NCI-H1417 (cell line): ENCODE data around the gene RHOT2.
A peak's percentile ranks its signal among the peaks of the same experiment; 100 is the strongest.

Experiments
- DNase-seq, 3 experiments: peaks; one replicate each; lab custom pipeline; 2025; lab: John Stamatoyannopoulos, UW

The RHOT2 gene

DNA sequence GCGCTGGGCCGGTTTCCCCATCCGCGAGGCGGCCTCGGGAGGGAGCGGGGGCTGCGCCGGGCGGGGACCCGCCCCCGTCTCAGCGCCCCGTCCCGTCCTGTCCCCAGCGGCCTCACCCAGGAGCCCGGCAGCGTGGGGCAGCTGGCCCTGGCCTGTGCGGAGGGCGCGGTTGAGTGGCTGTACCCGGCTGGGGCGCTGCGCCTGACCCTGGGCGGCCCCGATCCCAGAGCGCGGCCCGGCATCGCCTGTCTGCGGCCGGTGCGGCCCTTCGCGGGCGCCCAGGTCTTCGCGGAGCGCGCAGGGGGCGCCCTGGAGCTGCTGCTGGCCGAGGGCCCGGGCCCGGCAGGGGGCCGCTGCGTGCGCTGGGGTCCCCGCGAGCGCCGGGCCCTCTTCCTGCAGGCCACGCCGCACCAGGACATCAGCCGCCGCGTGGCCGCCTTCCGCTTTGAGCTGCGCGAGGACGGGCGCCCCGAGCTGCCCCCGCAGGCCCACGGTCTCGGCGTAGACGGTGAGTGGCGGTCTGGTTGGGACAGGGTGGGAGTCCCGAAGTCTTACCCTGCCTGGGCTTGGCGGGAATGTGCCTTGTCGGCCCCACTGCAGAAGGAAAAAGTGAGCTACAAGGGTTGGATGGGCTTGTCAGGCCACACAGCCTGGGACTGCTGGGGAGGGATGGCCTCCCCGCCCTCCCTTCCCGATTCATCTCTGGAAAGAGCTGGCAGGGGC is 47.7 kb downstream of the RHOT2 start:
- DNase-seq, result peak in 2 of 3 experiments; percentile 66 to 69

DNA sequence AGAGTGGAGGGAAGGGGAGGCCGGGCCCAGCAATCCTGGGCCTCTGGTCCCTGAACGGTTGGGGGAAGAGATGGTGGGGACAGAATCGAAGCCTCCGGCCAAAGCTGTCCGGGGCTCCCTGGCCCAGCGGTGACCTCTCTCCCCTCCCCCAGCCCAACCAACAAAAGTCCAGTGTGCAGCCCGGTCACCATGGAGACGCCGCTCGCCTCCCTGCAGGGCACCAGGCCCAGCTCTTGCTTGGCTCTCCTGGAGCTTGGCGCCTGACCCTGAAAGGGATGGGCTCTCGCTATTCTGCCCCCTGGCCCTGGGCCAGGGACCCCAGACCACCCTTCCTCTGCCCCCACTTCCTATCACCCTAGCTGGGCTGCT is 48.3 kb downstream of the RHOT2 start:
- DNase-seq, result peak in 2 of 3 experiments; percentile 66 to 84

DNA sequence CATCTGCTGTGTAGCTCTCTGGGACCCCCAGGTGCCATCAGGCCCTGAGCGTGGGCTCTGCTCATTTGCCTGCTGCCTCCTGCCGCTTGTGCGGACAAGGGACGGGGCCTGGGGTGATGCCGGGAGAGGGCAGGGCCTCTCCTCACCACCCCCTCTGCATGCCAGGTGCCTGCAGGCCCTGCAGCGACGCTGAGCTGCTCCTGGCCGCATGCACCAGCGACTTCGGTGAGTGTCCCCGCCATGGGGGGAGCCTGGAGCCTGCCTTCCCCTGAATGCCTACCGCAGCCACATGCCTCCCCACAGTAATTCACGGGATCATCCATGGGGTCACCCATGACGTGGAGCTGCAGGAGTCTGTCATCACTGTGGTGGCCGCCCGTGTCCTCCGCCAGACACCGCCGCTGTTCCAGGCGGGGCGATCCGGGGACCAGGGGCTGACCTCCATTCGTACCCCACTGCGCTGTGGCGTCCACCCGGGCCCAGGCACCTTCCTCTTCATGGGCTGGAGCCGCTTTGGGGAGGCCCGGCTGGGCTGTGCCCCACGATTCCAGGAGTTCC is 48.9 kb downstream of the RHOT2 start:
- DNase-seq, result no peak

DNA sequence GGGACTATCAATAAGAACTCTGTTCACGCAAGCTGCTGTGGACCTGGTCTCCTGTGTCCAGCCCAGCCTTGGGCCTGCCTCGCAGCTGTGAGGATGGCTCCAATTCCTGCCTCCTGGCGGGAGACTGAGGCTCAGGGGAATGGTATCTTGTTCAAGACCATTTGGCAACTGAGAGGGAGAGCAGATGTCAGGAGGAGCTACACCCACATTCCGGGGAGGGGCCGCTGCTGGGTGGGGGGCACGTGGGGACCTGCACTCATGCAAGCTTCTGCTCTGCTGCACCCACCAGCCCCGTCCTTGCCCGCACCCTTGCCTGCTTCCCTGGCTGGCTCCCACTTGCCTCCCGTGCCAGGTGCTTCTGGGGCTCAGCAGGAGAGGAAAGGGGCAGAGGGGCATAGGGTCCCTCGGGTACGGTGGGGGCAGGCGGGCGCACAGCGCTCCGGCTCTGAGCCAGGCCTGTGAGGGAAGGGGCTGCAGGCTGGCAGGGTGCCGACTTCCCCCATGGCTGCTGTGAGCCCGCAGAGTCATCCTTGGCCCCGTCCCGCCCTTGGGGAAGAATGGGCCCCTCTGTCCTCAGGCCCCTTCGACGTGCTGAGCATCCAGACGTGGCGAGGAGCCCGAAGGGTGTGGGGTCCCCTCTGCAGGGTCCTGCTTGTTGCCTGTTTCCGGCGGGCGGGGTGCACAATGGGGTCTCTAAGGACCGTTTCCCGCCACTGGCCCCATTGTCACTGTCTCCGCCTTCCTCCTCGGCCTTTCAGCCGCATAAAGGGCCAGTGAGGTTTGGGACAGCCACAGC is 49.7 kb downstream of the RHOT2 start:
- DNase-seq, result no peak

DNA sequence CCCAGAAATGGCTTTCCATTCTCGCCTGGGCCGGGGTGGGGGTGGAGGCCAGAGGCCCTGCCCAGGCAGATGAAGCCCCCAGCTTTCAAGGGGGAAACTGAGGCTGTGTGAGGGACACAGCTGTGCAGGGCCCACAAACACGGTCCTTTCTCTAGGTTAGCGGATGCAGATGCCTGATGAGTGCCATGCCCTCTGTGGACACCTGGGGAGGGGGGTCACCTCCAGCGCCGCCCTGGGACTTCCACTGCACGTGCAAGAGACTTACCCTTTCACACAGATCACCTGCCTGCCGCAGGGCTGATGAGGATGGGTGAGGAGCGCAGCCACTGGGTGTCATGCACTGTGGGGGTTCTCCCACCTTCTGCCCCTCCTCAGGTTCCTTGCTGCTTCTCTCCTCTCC is 50.5 kb downstream of the RHOT2 start:
- no peak for DNase-seq

DNA sequence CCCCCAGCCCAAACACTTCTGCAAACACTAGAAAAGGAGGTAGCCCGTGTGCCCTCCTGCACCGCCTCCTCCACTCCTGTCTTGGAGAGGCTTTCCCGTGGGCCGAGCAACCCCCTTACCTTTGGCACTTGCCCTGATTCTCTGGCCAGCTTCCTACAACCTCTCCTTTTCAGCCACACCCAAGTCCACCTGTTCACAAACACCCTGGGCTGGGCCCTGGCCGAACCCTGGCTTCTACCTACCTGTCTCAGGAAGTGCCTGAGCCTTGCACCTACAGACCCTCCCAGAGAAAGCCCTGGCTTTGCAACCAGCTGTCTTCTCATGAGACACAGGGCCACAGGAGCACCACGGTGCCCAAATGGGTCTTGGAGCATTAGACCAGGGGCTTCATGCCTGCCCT is 51.0 kb downstream of the RHOT2 start:
- no peak for DNase-seq

DNA sequence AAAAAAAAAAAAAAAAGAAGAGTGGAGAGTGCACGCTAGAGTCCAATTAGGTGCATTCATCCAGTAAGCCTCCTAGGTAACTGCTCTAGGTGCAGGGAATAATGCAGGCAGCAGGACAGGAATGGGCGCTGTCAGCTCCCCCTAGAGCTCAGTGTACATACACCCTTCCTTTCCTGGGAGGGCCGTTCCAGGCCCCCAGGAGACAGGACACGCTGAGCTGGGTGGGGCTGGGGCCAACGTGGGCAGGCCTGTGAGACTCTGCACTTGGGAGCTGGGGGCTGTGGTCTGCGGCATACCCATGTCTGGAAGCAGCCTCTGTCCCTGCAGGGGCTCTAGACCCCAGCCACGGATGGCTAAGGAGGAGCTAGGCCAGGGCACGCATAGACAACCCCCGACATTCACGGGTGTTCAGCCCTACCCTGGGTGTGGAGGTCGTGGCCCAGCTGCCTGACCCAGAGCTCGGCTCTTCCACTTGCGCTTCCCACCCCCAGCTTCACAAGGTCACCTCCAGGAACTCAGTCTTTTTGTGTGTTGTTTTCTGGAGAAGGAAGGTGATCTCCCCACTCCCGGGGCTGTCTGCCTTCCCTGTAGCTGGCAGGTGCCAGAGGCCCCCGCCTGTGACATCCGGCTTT is 52.0 kb downstream of the RHOT2 start:
- peak in 2 of 3 experiments; percentile 47 to 69 for DNase-seq

DNA sequence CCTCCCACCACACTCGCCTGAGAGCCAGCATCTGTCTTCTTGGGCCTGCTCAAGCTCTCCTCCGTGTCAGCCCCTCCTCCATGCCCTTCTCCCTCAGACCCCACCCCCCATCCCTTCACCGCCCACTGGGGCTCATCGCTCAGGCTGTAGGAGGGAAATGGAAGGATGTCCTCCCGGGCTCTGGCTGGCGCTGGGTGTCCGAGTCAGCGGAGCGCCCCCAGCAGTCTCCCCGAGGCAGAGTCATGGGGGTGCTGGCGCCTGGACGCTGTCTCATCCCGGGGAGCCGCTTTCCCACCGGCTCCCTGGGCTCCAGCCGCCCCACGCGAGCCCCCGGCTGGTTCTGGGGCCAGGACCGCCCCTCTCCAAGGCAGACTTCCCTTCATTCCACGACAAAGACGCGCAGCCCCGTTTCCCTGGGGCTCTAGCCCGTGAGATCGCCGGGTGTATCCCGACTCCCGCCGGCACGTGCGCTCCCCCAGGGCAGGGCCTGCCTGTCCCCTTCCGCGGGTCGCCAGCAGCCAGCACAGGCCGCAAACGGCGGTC is 52.6 kb downstream of the RHOT2 start:
- DNase-seq, result peak; percentile 54 to 81 (median 66)

DNA sequence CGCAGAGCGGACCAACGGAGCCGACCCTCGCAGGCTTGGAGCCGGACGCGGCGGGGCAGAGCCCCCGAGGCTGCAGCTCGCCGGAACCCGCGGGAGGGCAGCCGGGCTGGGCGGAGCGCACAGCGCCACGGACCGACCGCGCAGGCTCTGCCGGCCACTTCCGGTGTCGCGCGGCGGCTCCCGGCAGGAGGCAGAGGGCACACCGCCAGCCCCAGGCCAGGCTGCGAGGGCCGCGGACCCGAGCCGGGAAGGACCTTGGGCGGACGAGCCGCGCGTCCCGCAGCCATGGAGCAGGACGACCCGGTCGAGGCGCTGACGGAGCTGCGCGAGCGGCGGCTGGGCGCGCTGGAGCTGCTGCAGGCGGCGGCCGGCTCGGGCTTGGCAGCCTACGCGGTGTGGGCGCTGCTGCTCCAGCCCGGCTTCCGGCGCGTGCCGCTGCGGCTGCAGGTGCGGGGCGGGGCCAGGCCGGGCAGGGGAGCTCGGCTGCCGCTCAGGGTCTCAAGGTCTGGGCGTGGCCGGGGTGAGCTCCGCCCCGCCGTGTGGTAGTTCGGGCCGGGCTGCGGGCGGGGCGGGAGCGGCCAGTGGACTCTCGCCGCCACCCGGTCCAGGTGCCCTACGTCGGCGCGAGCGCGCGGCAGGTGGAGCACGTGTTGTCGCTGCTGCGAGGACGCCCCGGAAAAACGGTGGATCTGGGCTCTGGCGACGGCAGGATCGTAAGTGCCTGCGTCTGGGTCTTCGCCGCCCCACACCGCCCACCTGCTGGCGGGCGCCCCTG is 53.2 kb downstream of the RHOT2 start, which contains the start of gene ANTKMT:
TSS of gene ANTKMT (plus strand) at position 157 of the 775 bp plus-strand sequence. CDS start at position 286, 129 bp downstream.
- peak; percentile 95 to 97 (median 96) for DNase-seq

DNA sequence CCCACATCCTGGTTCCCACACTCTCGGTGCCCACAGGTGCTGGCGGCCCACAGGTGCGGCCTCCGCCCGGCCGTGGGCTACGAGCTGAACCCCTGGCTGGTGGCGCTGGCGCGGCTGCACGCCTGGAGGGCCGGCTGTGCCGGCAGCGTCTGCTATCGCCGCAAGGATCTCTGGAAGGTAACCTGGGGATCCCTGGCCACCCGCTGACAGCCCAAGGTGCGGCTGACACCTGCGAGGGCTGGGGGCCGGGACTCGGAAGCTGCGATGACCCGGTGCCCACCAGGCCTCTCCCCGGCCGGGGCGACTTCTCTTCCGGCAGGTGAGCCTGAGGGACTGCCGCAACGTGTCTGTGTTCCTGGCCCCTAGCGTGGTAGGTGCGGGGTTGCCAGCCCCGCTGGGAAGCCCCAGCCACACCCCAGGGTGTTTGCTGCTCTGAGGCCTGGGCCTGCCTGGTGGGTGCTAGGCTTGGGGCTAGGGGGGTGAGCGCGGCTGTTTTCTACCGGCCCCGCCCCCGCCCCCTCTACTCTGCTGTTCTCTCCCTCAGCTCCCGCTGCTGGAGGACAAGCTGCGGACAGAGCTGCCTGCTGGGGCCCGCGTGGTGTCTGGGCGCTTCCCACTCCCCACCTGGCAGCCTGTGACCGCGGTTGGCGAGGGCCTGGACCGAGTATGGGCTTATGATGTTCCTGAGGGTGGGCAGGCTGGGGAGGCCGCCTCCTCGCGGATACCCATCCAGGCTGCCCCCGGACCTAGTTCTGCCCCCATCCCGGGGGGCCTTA is 54.0 kb downstream of the RHOT2 start:
- peak in 1 of 3 experiments; percentile 52 for DNase-seq

DNA sequence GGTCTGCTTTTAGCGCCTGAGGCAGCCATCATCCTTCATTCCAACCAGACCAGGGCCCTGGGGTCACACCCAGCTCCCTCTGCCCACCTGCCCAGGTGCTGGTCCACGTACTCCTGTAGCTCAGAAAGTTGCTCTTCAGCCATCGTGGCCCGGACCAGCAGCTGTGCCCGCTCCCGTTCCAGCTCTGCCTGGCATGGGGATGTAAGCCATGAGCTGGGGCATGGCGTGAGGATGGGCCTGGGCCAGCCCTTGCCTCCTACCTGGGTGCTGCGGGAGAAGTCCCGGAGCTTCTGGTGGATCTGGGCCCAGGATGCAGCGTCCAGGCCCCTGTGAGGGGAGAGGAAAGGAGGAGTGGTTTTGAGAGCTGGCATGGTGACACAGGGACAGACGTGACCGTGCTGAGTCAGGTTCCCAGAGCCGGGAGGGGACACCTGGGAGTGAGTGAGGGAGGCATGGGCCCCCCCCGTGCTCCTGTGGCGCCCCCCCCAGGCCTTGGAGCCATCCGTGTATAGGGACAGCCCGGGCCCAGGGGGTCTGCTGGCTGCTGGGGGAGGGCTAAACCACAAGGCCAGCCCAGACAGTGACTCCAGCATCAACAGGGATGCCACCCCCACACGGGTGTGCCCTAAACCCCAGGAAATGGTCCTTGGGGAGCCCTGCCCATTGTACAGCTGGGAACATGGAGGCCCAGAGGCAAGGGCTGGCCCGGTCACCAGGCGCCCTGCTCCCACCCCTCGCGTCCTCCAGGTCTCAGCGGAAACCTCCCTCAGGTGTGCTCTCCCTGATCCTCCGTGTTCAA is 55.1 kb downstream of the RHOT2 start:
- no peak for DNase-seq

DNA sequence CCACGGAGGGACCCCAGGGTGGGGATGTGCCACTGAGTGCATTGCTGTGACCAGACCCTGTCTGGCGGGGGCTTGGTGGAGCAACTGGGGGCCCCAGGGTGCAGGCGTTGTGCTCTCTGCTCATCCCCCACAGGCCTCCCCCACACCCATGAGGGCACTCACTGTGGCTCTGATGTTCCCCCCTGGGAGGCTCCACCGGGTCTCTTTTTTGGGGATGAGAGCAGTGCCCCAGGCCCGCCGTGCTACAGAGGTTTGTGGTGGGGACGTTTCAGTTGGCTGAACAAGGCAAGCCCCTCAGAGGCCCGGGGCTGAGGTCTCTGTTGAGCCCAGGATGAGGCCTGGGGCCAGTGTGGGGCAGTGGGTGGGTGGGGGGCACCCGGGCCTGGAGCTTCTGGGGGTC is 55.8 kb downstream of the RHOT2 start:
- DNase-seq, result no peak
